GM10266 (cell line): Measurements from ENCODE around the gene NAA40.

Experiments used
- DNase-seq: peaks from one replicate; pipeline ENCODE4 v3.0.0; 2012; ENCODE audit errors: extremely low spot score
- CTCF ChIP-seq: IDR thresholded peaks from 2 replicates; pipeline ENCODE4 v1.5.1; 2012; ENCODE audit warnings: mild to moderate bottlenecking, low read depth; ENCODE audit not compliant: control insufficient read depth, insufficient read depth; ENCODE audit errors: missing control alignments

Gene NAA40

GRCh38 chr11:63937713-63938478 is 906 bp upstream of the NAA40 start:
- TF ChIP-seq CTCF: no peak
- DNase-seq: peak; percentile 31

GRCh38 chr11:63939397-63939891 is 642 bp downstream of the NAA40 start:
- DNase-seq: no peak
- no peak for TF ChIP-seq CTCF

- no peak for DNase-seq
- no peak for TF ChIP-seq CTCF
These were observed 2.0 kb downstream of the NAA40 start for GRCh38 chr11:63940786-63941185.

- TF ChIP-seq CTCF: no peak
- no peak for DNase-seq
These were observed 3.1 kb downstream of the NAA40 start for GRCh38 chr11:63941901-63942300.

- DNase-seq: no peak
- TF ChIP-seq CTCF: no peak
These were observed 4.0 kb downstream of the NAA40 start for GRCh38 chr11:63942803-63943202.

GRCh38 chr11:63944987-63945386 is 6.2 kb downstream of the NAA40 start:
- no peak for DNase-seq
- TF ChIP-seq CTCF: no peak

GRCh38 chr11:63945477-63946163 is 6.8 kb downstream of the NAA40 start:
- peak; percentile 74 for TF ChIP-seq CTCF
- DNase-seq: peak; percentile 58
